H9 (cell line): ENCODE measurements around the gene WNT9A. TPM values are rescaled to one million over a fixed set of nuclear protein-coding genes. Genes with fewer than 3 reads are reported as not detected.

Source experiments
- DNase-seq: peaks from one replicate; pipeline ENCODE4 v3.0.0-alpha.2; 2017
- H2AFZ ChIP-seq: one replicate; pipeline ENCODE4 v1.6.1; 2013; ENCODE audit warnings: mild to moderate bottlenecking, low read length, control low read depth, moderate library complexity
- H2AK5ac ChIP-seq: 2 replicates; pipeline ENCODE4 v1.6.1; 2013; ENCODE audit warnings: low read length, control low read depth, mixed read lengths; ENCODE audit not compliant: insufficient read length
- H2BK120ac ChIP-seq: one replicate; pipeline ENCODE4 v1.6.1; 2013; ENCODE audit warnings: low read depth, mild to moderate bottlenecking, low read length, control low read depth, inconsistent platforms; ENCODE audit not compliant: poor library complexity, severe bottlenecking
- H2BK12ac ChIP-seq: 2 replicates; pipeline ENCODE4 v1.6.1; 2013; ENCODE audit warnings: low read length, control low read depth, mixed read lengths, low read depth; ENCODE audit not compliant: insufficient read length
- H2BK15ac ChIP-seq: 2 replicates; pipeline ENCODE4 v1.6.1; 2013; ENCODE audit warnings: low read depth, low read length, control low read depth
- H2BK20ac ChIP-seq: one replicate; pipeline ENCODE4 v1.6.1; 2013; ENCODE audit warnings: low read depth, mild to moderate bottlenecking, low read length, control low read depth, inconsistent platforms; ENCODE audit not compliant: poor library complexity, severe bottlenecking
- H2BK5ac ChIP-seq: 2 replicates; pipeline ENCODE4 v1.6.1; 2013; ENCODE audit warnings: low read length, control low read depth, mixed read lengths; ENCODE audit not compliant: insufficient read length
- H3K14ac ChIP-seq: 2 replicates; pipeline ENCODE4 v1.6.1; 2013; ENCODE audit warnings: low read length, control low read depth; ENCODE audit not compliant: insufficient read depth
- H3K18ac ChIP-seq: 2 replicates; pipeline ENCODE4 v1.6.1; 2013; ENCODE audit warnings: low read depth, mild to moderate bottlenecking, mixed read lengths, low read length, control low read depth; ENCODE audit not compliant: insufficient read length
- H3K23ac ChIP-seq: 2 replicates; pipeline ENCODE4 v1.6.1; 2013; ENCODE audit warnings: low read length, control low read depth, mixed read lengths, low read depth; ENCODE audit not compliant: insufficient read length
- H3K23me2 ChIP-seq: 2 replicates; pipeline ENCODE4 v1.6.1; 2013; ENCODE audit warnings: low read depth, mild to moderate bottlenecking, mixed read lengths, low read length, control low read depth; ENCODE audit not compliant: insufficient read length, poor library complexity, severe bottlenecking
- H3K27ac ChIP-seq: 2 replicates; pipeline ENCODE4 v1.5.1; 2013; ENCODE audit warnings: low read length, control low read depth, mixed read lengths, low read depth; ENCODE audit not compliant: insufficient read length
- H3K27me3 ChIP-seq: 2 replicates; pipeline ENCODE4 v1.6.1; 2013; ENCODE audit warnings: low read length, control low read depth, inconsistent platforms; ENCODE audit not compliant: insufficient read depth
- H3K4ac ChIP-seq: 2 replicates; pipeline ENCODE4 v1.6.1; 2013; ENCODE audit warnings: low read depth, mild to moderate bottlenecking, control low read depth, inconsistent platforms, low read length, moderate library complexity
- H3K4me1 ChIP-seq: 2 replicates; pipeline ENCODE4 v1.6.1; 2013; ENCODE audit warnings: low read length, control low read depth, inconsistent platforms; ENCODE audit not compliant: insufficient read depth
- H3K4me2 ChIP-seq: 2 replicates; pipeline ENCODE4 v1.6.1; 2013; ENCODE audit warnings: low read length, control low read depth, mixed read lengths; ENCODE audit not compliant: insufficient read length, insufficient read depth
- H3K56ac ChIP-seq: 2 replicates; pipeline ENCODE4 v1.6.1; 2013; ENCODE audit warnings: low read depth, mild to moderate bottlenecking, mixed read lengths, low read length, control low read depth; ENCODE audit not compliant: insufficient read length
- H3K79me1 ChIP-seq: 2 replicates; pipeline ENCODE4 v1.6.1; 2013; ENCODE audit warnings: low read depth, mild to moderate bottlenecking, moderate library complexity, low read length, control low read depth, inconsistent platforms; ENCODE audit not compliant: insufficient read depth, poor library complexity, severe bottlenecking
- H3K79me2 ChIP-seq: 2 replicates; pipeline ENCODE4 v1.6.1; 2013; ENCODE audit warnings: low read length, control low read depth, inconsistent platforms; ENCODE audit not compliant: insufficient read depth
- H3K9ac ChIP-seq: 2 replicates; pipeline ENCODE4 v1.6.1; 2013; ENCODE audit warnings: low read length, control low read depth, mixed read lengths; ENCODE audit not compliant: insufficient read length; ENCODE audit errors: extremely low read depth
- H3K9me3 ChIP-seq: one replicate; pipeline ENCODE4 v1.6.1; 2013; ENCODE audit warnings: low read depth, low read length, inconsistent platforms; ENCODE audit not compliant: control insufficient read depth
- H3T11ph ChIP-seq: one replicate; pipeline ENCODE4 v1.6.1; 2013; ENCODE audit warnings: mild to moderate bottlenecking, low read length, control low read depth, inconsistent platforms
- H4K20me1 ChIP-seq: one replicate; pipeline ENCODE4 v1.6.1; 2013; ENCODE audit not compliant: control insufficient read depth, insufficient read length, insufficient read depth
- H4K5ac ChIP-seq: 2 replicates; pipeline ENCODE4 v1.6.1; 2013; ENCODE audit warnings: low read depth, mild to moderate bottlenecking, mixed read lengths, low read length, control low read depth; ENCODE audit not compliant: insufficient read length
- H4K8ac ChIP-seq: replicated peaks from 2 replicates; pipeline ENCODE4 v1.6.1; 2013; ENCODE audit warnings: low read length, control low read depth, mixed read lengths, low read depth; ENCODE audit not compliant: insufficient read length
- H4K91ac ChIP-seq: 2 replicates; pipeline ENCODE4 v1.6.1; 2013; ENCODE audit warnings: low read depth, mild to moderate bottlenecking, moderate library complexity, mixed read lengths, low read length, control low read depth; ENCODE audit not compliant: insufficient read length
- H3K27ac Mint-ChIP-seq, 3 experiments: 2 replicates in 2 of 3; 3 replicates in 1 of 3; pipeline ENCODE4 v1.8.0; 2020 to 2021; ENCODE audit warnings: mixed read lengths in 3 of 3, mild to moderate bottlenecking in 1 of 3, moderate library complexity in 1 of 3
- H3K27me3 Mint-ChIP-seq: 2 replicates; pipeline ENCODE4 v1.8.0; 2021; ENCODE audit warnings: low read depth, mild to moderate bottlenecking, moderate library complexity, mixed read lengths
- H3K36me3 Mint-ChIP-seq, 3 experiments: 2 replicates in 2 of 3; 3 replicates in 1 of 3; pipeline ENCODE4 v1.8.0; 2020 to 2021; ENCODE audit warnings: low read depth in 3 of 3, mixed read lengths in 3 of 3; ENCODE audit not compliant: insufficient read depth in 1 of 3
- H3K4me1 Mint-ChIP-seq, 2 experiments: 2 replicates each; pipeline ENCODE4 v1.8.0; 2020; ENCODE audit warnings: mixed read lengths in 2 of 2
- H3K4me3 Mint-ChIP-seq, 2 experiments: 2 replicates in 1 of 2; 3 replicates in 1 of 2; pipeline ENCODE4 v1.8.0; 2020 to 2021; ENCODE audit warnings: mild to moderate bottlenecking in 2 of 2, mixed read lengths in 2 of 2, moderate library complexity in 1 of 2
- H3K9me3 Mint-ChIP-seq, 2 experiments: 2 replicates in 1 of 2; 3 replicates in 1 of 2; pipeline ENCODE4 v1.8.0; 2020; ENCODE audit warnings: mild to moderate bottlenecking in 2 of 2, mixed read lengths in 2 of 2, moderate library complexity in 1 of 2
- CTCF ChIP-seq: fragments of 200-600 bp; sonication (generic); conservative IDR thresholded peaks from 3 replicates; pipeline ENCODE4 v1.8.0; 2021; ENCODE audit warnings: antibody characterized with exemption, mild to moderate bottlenecking
- WGBS: extraction: QIAGEN DNeasy Blood & Tissue Kit; methylation state at CpG from one replicate; pipeline ENCODE4 v1.1.7; 2013; ENCODE audit warnings: missing lambda C conversion rate, low lambda C conversion rate, mixed read lengths; ENCODE audit not compliant: insufficient read length; ENCODE audit errors: extremely low coverage; 5-methylcytosine and 5-hydroxymethylcytosine counted together
- total RNA-seq: library from RNA; stranded (reverse); gene quantifications from 2 replicates; pipeline ENCODE4 v1.2.1, GENCODE V29; 2021

WNT9A gene
- total RNA-seq, 1 experiment from 2014 or later, result 0.77 TPM

- no peak overlapping the region for H4K5ac ChIP-seq
- H3K14ac ChIP-seq, result no peak overlapping the region
- H3K9me3 ChIP-seq, result no peaks in the 10 kb centered on the region
- H3K4me1 ChIP-seq, result no peaks in the 10 kb centered on the region
- Mint-ChIP-seq H3K4me3 (no peak overlapping the region; a peak in 1 of 5 replicates), H3K36me3 (no peaks in the 10 kb centered on the region), H3K27me3 (peaks cover 61% of the 10 kb centered on the region), H3K9me3 (peaks cover 5 to 6% of the 10 kb centered on the region in 2 experiments; a peak in 4 of 5 replicates), H3K27ac (no peak overlapping the region), H3K4me1 (peaks cover 11 to 13% of the 10 kb centered on the region in 2 experiments)
- no CpG with 5 or more reads among the region's 8 CpGs for WGBS
- H2BK12ac ChIP-seq, result no peak overlapping the region
- no peak overlapping the region for H3K4me2 ChIP-seq
- H2BK20ac ChIP-seq, result no peak overlapping the region
- H3K4ac ChIP-seq, result no peak overlapping the region
- H2BK15ac ChIP-seq, result no peak overlapping the region
- H3K27ac ChIP-seq, result no peak overlapping the region
- no peak overlapping the region for H3K18ac ChIP-seq
- H2AK5ac ChIP-seq, result no peak overlapping the region
- no peaks in the 10 kb centered on the region for H4K20me1 ChIP-seq
- no peak overlapping the region for H2BK120ac ChIP-seq
- H4K8ac ChIP-seq, result no peak overlapping the region
- peaks cover 12% of the 10 kb centered on the region; the same call in 1 of the 2 replicates for H3K27me3 ChIP-seq
- H3K9ac ChIP-seq, result no peak overlapping the region
- H2AFZ ChIP-seq, result no peak overlapping the region
- no peak overlapping the region for H3K56ac ChIP-seq
- no peak overlapping the region for H4K91ac ChIP-seq
- H3K79me1 ChIP-seq, result no peaks in the 10 kb centered on the region
- no peak overlapping the region for H2BK5ac ChIP-seq
- H3T11ph ChIP-seq, result no peak overlapping the region
- H3K23ac ChIP-seq, result no peak overlapping the region
- TF ChIP-seq CTCF, result no peak
- no peaks in the 10 kb centered on the region for H3K79me2 ChIP-seq
- H3K23me2 ChIP-seq, result peaks cover 15% of the 10 kb centered on the region
- no peak for DNase-seq
These were observed 3.1 kb upstream of the WNT9A start for GRCh38 chr1:227950735-227951346.
